Activated CD4-positive, alpha-beta T cell treated with anti-CD3 and anti-CD28 coated beads for 36 hours (primary cell): ENCODE data around the gene RNU2-63P. TPM values are rescaled to one million over a fixed set of nuclear protein-coding genes. Genes with fewer than 3 reads are reported as not detected.
A peak's percentile ranks its signal among the peaks of the same experiment; 100 is the strongest.
"Not testable (repeated sequence)": the region's sequence is repeated elsewhere in the genome, so short reads cannot be mapped to it uniquely, and the experiment has no call there.

Source experiments
- ATAC-seq: fragments of 200-7000 bp; cut with Tn5 transposase; one replicate; pipeline ENCODE4 v1.10.0; 2021; ENCODE audit warnings: mild to moderate bottlenecking, moderate library complexity
- CTCF ChIA-PET: fragments of 350-600 bp; sonication (Branson Sonifier 250); formaldehyde crosslinking; loops from one replicate; lab custom pipeline; 2021; ENCODE audit warnings: antibody characterized with exemption; lab: Charles Lee
- POLR2A ChIA-PET: fragments of 350-600 bp; sonication (Branson Sonifier 250); formaldehyde crosslinking; loops from one replicate; lab custom pipeline; 2021; ENCODE audit warnings: antibody characterized with exemption, inconsistent platforms; lab: Charles Lee
- DNase-seq: peaks from one replicate; pipeline ENCODE4 v3.0.0-alpha.2; 2020
- H3K27ac Mint-ChIP-seq: one replicate; pipeline ENCODE4 v1.8.0; 2021; ENCODE audit warnings: mixed read lengths
- H3K27me3 Mint-ChIP-seq: one replicate; pipeline ENCODE4 v1.8.0; 2021; ENCODE audit warnings: mixed read lengths
- H3K36me3 Mint-ChIP-seq: one replicate; pipeline ENCODE4 v1.8.0; 2021; ENCODE audit warnings: low read depth, mixed read lengths
- H3K4me1 Mint-ChIP-seq: one replicate; pipeline ENCODE4 v1.8.0; 2021; ENCODE audit warnings: mixed read lengths
- H3K4me3 Mint-ChIP-seq: one replicate; pipeline ENCODE4 v1.8.0; 2021; ENCODE audit warnings: mild to moderate bottlenecking, moderate library complexity, mixed read lengths
- H3K9me3 Mint-ChIP-seq: one replicate; pipeline ENCODE4 v1.8.0; 2021; ENCODE audit warnings: low read depth, mixed read lengths
- intact Hi-C, 2 experiments: fragments of 100-400 bp; cut with DNase I in 1 of 2; cut with micrococcal nuclease in 1 of 2; formaldehyde crosslinking; loops; one replicate each; pipeline versions ENCODE4 v1.14.2 to v1.15.1; 2022 to 2024; cut with DNase I, micrococcal nuclease
- total RNA-seq, 2 experiments: library from RNA; stranded (reverse); gene quantifications; one replicate each; pipeline ENCODE4 v1.2.3, GENCODE V29; 2021

The RNU2-63P gene
- total RNA-seq, 2 experiments from 2014 or later = 1.7 to 8.5 TPM

DNA sequence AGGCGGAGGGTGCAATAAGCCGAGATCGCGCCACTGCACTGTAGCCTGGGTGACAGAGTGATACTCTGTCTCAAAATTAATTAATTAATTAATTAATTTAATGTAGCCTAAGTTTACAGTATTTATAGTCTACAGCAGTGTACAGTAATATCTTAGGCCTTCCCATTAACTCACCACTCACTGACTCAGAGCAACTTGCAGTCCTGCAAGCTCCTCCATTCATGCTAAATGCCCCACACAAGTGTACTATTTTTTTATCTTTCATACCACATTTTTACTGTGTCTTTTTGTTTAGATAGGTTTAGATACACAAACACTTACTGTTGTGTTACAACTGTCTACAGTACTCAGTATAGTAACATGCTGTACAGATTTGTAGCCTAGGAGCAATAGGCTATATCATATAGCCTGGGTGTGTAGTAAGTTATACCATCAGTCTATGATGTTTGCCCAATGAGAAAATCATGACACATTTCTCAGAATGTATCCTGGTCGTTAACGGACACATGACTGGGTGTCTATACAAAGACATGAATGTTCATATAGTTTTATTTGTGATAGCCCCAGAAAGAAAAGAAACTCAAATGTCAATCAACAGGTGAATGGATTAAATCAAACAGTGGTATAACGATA lies 15.8 kb upstream of the RNU2-63P start:
- ChIA-PET POLR2A (no interaction called here), CTCF (no interaction called here)
- ATAC-seq = no peak
- no peak for DNase-seq
- Mint-ChIP-seq H3K9me3 (peaks cover 3% of the 10 kb centered on the region), H3K27ac (no peak overlapping the region), H3K27me3 (no peaks in the 10 kb centered on the region), H3K36me3 (peaks cover 39% of the 10 kb centered on the region), H3K4me3 (no peak overlapping the region), H3K4me1 (peaks cover 15% of the 10 kb centered on the region)
- intact Hi-C loops = no loop called here

DNA sequence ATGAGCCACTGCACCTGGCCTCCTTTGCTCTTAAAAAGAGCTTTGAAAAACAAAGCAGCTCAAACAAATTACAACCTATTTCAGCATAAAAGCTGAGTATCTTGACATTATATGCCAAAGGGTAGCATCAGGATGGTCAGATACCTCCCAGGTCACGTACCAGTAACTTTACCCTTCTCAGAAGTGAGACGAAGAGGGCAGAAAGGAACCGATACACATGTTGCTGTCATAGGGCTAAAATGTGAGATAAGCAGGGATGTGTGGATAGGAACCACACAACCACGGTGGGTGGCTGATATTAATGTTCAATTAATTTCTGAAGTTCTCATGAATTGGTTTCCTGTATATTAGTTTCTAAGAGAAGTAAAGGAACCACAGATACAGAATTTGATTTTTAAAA lies 12.6 kb upstream of the RNU2-63P start:
- Mint-ChIP-seq H3K36me3 (peaks cover 31% of the 10 kb centered on the region), H3K27me3 (no peaks in the 10 kb centered on the region), H3K27ac (no peak overlapping the region), H3K4me1 (peaks cover 5% of the 10 kb centered on the region), H3K9me3 (no peaks in the 10 kb centered on the region), H3K4me3 (no peak overlapping the region)
- POLR2A ChIA-PET = interaction anchor here (2.2 kb wide), 1 partner anchor 13 kb away, joined by 9 read pairs; the partner anchor contains the start of gene RNU2-63P
- intact Hi-C loops = no loop called here
- no peak for ATAC-seq
- CTCF ChIA-PET = no interaction called here
- DNase-seq = no peak

DNA sequence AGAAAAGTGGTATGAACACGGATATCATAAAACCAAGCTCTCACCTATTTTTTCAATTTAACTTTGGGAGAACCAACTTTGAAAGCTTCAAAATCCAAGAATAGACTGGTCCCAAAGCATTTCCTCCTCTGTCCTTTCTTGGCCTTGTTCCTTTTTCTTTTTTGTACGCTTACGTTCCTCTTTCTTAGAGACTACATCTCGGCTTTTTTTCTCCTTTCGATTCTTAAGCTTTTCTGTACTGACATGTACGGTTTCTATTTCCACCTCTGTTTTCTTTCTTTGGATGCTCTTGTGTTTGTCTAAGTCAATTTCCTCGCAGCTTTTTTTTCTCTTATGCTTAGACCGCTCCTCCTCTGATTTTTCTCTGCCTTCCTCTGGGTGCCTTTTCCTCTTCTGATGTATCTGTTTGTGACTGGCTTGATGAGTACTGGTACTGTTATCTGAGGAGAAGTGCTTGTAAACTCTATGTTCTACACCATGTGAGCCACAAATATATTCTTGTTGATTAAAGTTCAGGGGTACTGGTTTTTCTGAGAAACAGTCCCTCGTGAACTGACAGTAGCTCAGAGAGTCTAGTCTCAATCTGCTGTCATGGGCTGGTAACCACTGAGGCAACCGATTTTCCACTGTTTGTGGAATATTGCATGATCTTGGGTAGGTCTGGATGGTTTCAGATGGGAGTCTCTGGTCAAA lies 11.5 kb upstream of the RNU2-63P start:
- H3K36me3 Mint-ChIP-seq = peaks cover 27% of the 10 kb centered on the region
- H3K9me3 Mint-ChIP-seq = no peaks in the 10 kb centered on the region
- ATAC-seq (no peak), DNase-seq (no peak)
- intact Hi-C loops = no loop called here
- ChIA-PET POLR2A (interaction anchor here (2.2 kb wide), 1 partner anchor 12 kb away, joined by 9 read pairs; the partner anchor contains the start of gene RNU2-63P), CTCF (interaction anchor here (0.8 to 1.2 kb wide), 3 partner anchors 8 to 131 kb away, joined by 3 to 7 read pairs (median 3); no protein-coding TSS in a partner anchor)
- peak overlapping the region; percentile 22 for H3K27ac Mint-ChIP-seq
- H3K4me1 Mint-ChIP-seq = peaks cover 5% of the 10 kb centered on the region
- H3K4me3 Mint-ChIP-seq = peak overlapping the region; percentile 4
- H3K27me3 Mint-ChIP-seq = no peaks in the 10 kb centered on the region

DNA sequence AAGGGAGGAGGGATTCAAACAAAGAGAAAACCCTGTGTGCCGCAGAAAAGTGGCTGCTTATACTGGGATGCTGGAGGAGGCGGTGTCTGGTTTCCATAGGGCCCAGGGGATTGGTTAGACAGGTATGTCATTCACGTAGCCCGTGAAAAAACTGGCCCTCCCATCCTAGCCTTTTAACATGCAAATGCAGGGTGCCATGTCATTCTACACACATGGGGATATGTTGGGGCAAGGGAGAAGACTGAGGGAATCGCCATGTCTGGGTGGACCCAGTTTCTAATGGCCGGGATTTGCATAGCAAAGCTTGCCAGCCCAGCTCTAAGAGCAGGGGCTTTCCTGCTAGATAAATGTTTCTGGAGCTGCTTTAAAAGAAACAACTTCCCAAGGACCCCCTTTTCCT lies 8.2 kb upstream of the RNU2-63P start:
- Mint-ChIP-seq H3K4me3 (no peak overlapping the region), H3K27me3 (no peaks in the 10 kb centered on the region), H3K9me3 (no peaks in the 10 kb centered on the region), H3K36me3 (peaks cover 24% of the 10 kb centered on the region), H3K27ac (no peak overlapping the region), H3K4me1 (peaks cover 5% of the 10 kb centered on the region)
- intact Hi-C loops = no loop called here
- DNase-seq (no peak), ATAC-seq (no peak)
- ChIA-PET POLR2A (no interaction called here), CTCF (no interaction called here)

DNA sequence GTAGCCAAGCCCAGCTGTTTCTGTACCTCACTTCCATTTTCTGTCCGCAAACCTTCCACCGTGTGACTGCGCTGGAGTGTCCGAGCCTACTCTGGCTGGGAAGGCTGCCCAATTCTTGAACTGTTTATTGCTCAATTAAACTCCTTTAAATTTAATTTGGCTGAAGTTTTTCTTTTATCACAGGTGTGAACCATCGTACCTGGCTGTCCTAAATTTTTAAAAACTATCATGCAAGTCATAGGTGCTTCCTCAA lies 6.2 kb upstream of the RNU2-63P start:
- ATAC-seq = no peak
- Mint-ChIP-seq H3K27me3 (peaks cover 1% of the 10 kb centered on the region), H3K36me3 (peaks cover 8% of the 10 kb centered on the region), H3K4me1 (peaks cover 3% of the 10 kb centered on the region), H3K4me3 (no peak overlapping the region), H3K9me3 (no peaks in the 10 kb centered on the region), H3K27ac (no peak overlapping the region)
- DNase-seq = no peak
- ChIA-PET POLR2A (no interaction called here), CTCF (no interaction called here)
- intact Hi-C loops = no loop called here

DNA sequence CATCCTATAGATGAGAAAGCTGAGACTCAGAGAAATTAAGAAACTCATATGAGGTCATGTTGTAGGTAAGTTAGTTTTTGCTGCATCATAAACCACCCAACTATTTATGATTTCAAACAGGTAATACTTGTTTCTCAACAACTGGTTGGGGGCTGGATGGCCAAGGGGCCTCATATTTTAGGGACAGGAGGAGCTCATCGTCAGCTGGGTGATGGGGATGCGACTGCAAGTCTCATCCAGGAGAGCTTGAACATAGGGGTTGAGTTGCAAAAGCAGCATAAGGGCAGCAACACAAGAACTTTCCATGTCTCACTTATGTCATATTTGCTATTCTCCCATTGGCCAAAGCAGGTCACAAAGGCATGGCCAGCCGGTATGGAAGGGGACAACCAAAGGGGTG lies 3.6 kb upstream of the RNU2-63P start:
- no peak for ATAC-seq
- CTCF ChIA-PET = interaction anchor here (0.9 kb wide), 1 partner anchor 20 kb away, joined by 3 read pairs; no protein-coding TSS in a partner anchor
- DNase-seq = no peak
- Mint-ChIP-seq H3K9me3 (no peaks in the 10 kb centered on the region), H3K36me3 (no peaks in the 10 kb centered on the region), H3K4me1 (peaks cover 14% of the 10 kb centered on the region), H3K4me3 (no peak overlapping the region), H3K27ac (no peak overlapping the region), H3K27me3 (peaks cover 3% of the 10 kb centered on the region)
- intact Hi-C loops = loop anchor here (5.0 kb wide), 2 partner anchors 142 to 672 kb away; partner anchors contain the start of gene RPIA (in 1 of the 2)
- POLR2A ChIA-PET = interaction anchor here (0.6 kb wide), 1 partner anchor 48 kb away, joined by 3 read pairs; the partner anchor contains the start of gene SMYD1

DNA sequence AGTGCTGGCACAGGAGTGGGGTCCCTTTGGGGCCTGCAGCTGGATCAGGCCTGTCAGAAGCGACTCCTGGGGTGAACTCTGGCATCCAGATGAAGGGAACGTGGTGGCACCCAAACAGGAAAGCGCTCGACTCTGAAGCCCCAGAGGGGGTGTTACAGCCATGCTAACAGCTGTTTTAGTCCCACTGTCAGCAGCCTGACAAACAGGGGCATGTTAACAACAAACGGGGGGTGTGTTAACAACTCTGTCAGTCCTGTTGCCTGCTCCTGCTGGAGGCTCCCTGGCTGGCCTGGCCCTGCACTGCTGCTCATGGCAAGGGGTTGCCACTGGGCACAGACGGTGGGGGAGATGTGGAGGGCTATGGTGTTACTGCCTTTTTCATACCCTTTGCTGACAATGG lies 2.6 kb upstream of the RNU2-63P start:
- ChIA-PET POLR2A (no interaction called here), CTCF (no interaction called here)
- intact Hi-C loops = loop anchor here (5.0 kb wide), 2 partner anchors 143 to 673 kb away; partner anchors contain the start of gene RPIA (in 1 of the 2)
- DNase-seq (no peak), ATAC-seq (no peak)
- Mint-ChIP-seq H3K27ac (no peak overlapping the region), H3K36me3 (no peaks in the 10 kb centered on the region), H3K27me3 (peaks cover 3% of the 10 kb centered on the region), H3K4me3 (no peak overlapping the region), H3K9me3 (no peaks in the 10 kb centered on the region), H3K4me1 (peaks cover 16% of the 10 kb centered on the region)

DNA sequence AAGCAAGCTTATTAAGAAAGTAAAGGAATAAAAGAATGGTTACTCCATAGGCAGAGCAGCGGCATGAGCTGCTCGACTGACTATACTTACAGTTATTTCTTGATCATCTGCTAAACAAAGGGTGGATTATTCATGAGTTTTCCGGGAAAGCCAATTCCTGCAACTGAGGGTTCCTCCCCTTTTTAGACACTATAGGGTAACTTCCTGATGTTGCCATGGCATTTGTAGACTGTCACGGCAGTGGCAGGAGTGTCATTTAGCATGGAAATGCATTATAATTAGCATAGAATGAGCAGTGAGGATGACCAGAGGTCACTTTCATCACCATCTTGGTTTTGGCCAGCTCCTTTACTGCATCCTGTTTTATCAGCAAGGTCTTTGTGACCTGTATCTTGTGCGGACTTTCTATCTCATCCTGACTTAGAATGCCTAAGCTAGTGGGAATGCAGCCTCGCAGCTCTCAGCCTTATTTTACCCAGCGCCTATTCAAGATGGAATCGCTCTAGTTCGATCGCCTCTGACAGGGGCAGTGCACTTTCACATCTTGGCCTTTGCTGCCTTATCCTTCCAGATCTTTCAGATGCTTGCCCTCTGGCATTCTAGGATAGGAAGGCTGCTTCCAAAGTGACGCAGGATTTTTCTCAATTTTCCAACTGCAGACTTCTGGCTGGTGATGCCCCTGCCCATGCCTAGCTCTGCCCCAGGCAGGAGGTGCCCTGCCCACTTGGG lies 1.9 kb upstream of the RNU2-63P start:
- Mint-ChIP-seq H3K4me1 (peaks cover 16% of the 10 kb centered on the region), H3K4me3 (peak overlapping the region; percentile 93)
- DNase-seq, POLR2A ChIA-PET, H3K27me3 Mint-ChIP-seq, H3K9me3 Mint-ChIP-seq, ATAC-seq, H3K27ac Mint-ChIP-seq, H3K36me3 Mint-ChIP-seq, CTCF ChIA-PET: not testable (repeated sequence)
- intact Hi-C loops = loop anchor here (5.0 kb wide), 2 partner anchors 144 to 674 kb away; partner anchors contain the start of gene RPIA (in 1 of the 2)

DNA sequence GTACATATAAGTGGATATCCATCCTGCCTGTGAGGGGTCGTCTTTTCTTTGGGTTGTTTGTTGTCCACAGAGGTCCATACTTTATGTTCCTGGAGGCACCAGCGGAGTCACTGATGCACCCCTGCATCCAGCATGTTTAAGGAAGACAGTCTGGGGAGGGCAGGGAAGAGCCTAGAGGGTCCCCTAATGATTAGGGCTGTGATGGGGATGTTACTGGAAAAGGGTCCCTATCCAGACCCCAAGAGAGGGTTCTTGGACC lies 1.4 kb upstream of the RNU2-63P start:
- CTCF ChIA-PET = interaction anchor here (1.1 kb wide), 1 partner anchor 19 kb away, joined by 3 read pairs; no protein-coding TSS in a partner anchor
- H3K27me3 Mint-ChIP-seq, H3K9me3 Mint-ChIP-seq, DNase-seq, POLR2A ChIA-PET, ATAC-seq, H3K36me3 Mint-ChIP-seq: not testable (repeated sequence)
- H3K27ac Mint-ChIP-seq = peak overlapping the region; percentile 99
- intact Hi-C loops = loop anchor here (2.0 to 5.0 kb wide), 3 partner anchors 37 to 675 kb away; partner anchors contain the start of genes KRCC1 (in 1 of the 2) and RPIA (in 1 of the 2)
- H3K4me1 Mint-ChIP-seq = peaks cover 16% of the 10 kb centered on the region
- peak overlapping the region; percentile 93 for H3K4me3 Mint-ChIP-seq

DNA sequence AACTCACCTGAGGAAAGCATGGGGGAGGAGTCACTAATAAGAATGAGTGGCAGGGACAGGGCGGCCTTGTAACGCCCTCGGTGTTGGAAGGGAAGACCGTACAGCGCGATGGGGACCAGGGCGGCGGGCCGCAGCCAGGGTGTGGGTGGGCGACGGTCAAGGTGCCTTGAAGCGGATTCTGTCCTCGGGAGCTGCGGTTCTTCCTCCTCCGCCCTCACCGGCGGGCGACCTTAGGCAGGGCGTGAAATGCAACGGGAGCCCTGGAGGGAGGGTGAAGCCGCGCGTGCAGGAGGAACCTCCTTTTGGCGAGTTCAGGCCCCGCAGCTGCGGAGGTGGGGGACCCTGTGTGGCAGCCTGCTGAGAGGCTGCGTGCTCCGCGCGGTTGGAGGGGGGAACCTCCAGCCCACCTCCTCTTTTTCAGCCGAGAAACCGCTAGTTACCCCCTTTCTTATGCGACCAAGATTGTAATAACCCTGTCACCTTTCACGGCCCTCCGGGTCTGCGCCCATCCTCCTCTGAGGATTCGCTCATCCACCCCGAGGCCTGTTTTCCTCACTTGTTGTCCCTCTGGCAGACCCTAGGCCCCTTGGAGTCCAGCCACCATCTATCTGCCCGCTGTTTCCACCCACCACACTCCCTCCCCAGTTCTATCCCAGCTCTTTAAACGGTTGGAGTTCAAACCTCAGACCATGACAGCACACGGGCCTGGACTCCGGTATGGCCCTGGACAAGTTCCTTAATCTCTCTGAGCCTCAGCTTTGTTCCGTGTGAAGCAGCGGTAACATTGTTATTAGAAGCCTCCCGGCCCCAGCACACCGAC lies 823 bp upstream of the RNU2-63P start:
- H3K4me3 Mint-ChIP-seq = peak overlapping the region; percentile 93
- DNase-seq (no peak), ATAC-seq (peak; percentile 73)
- CTCF ChIA-PET = interaction anchor here (1.1 kb wide), 1 partner anchor 19 kb away, joined by 3 read pairs; no protein-coding TSS in a partner anchor
- H3K27ac Mint-ChIP-seq = peak overlapping the region; percentile 99
- intact Hi-C loops = loop anchor here (1.0 to 5.0 kb wide), 6 partner anchors 15 to 675 kb away; partner anchors contain the start of genes KRCC1 (in 1 of the 2) and RPIA (in 1 of the 2)
- POLR2A ChIA-PET = interaction anchor here (2.0 to 2.9 kb wide), 2 partner anchors 21 to 38 kb away, joined by 11 to 21 read pairs; no protein-coding TSS in a partner anchor
- no peaks in the 10 kb centered on the region for H3K36me3 Mint-ChIP-seq
- H3K4me1 Mint-ChIP-seq = peaks cover 16% of the 10 kb centered on the region
- peaks cover 3% of the 10 kb centered on the region for H3K27me3 Mint-ChIP-seq
- no peaks in the 10 kb centered on the region for H3K9me3 Mint-ChIP-seq
